Psoas muscle (tissue), 8 donors: ENCODE measurements around the gene CORO2B. TPM values are rescaled to one million over a fixed set of nuclear protein-coding genes. Genes with fewer than 3 reads are reported as not detected.

Experiments used
- ATAC-seq, 4 donors: fragments of 200-7000 bp; cut with Tn5 transposase; one replicate each; pipeline ENCODE4 v1.9.1; 2020; ENCODE audit warnings: moderate library complexity in 3 of 4, mild to moderate bottlenecking in 2 of 4
- DNase-seq, 2 donors: peaks; one replicate each; pipeline ENCODE4 v3.0.0-alpha.2; 2020
- H3K27ac ChIP-seq: fragments of 200-600 bp; one replicate; pipeline ENCODE4 v1.8.0; 2022
- H3K27me3 ChIP-seq, 3 donors: fragments of 200-600 bp in 1 of 3; one replicate each; pipeline versions ENCODE4 v1.6.1 to v1.8.0; 2013 to 2022; ENCODE audit warnings: low read length in 2 of 3, mild to moderate bottlenecking in 2 of 3, moderate library complexity in 1 of 3; ENCODE audit not compliant: insufficient read depth in 3 of 3
- H3K36me3 ChIP-seq, 2 donors: fragments of 200-600 bp in 1 of 2; one replicate each; pipeline versions ENCODE4 v1.6.1 to v1.8.0; 2013 to 2022; ENCODE audit warnings: low read depth in 1 of 2, mild to moderate bottlenecking in 1 of 2, moderate library complexity in 1 of 2; ENCODE audit not compliant: insufficient read depth in 1 of 2
- H3K4me1 ChIP-seq: fragments of 200-600 bp; one replicate; pipeline ENCODE4 v1.8.0; 2022
- H3K4me3 ChIP-seq: fragments of 200-600 bp; one replicate; pipeline ENCODE4 v1.8.0; 2022; ENCODE audit warnings: mild to moderate bottlenecking
- H3K9me3 ChIP-seq: fragments of 200-600 bp; one replicate; pipeline ENCODE4 v1.8.0; 2022
- CTCF ChIP-seq: fragments of 200-600 bp; IDR thresholded peaks from one replicate; pipeline ENCODE4 v1.8.0; 2022; ENCODE audit warnings: antibody characterized with exemption
- WGBS, 3 donors: extraction: QIAGEN DNeasy Blood & Tissue Kit; methylation state at CpG; one replicate each; pipeline versions ENCODE4 v1.1.6 to v1.1.7; 2013; 5-methylcytosine and 5-hydroxymethylcytosine counted together
- intact Hi-C, 2 donors: fragments of 100-400 bp; cut with DNase I; formaldehyde crosslinking; loops; one replicate each; pipeline versions ENCODE4 v1.11.0 to v1.14.2; 2022
- polyA plus RNA-seq, 3 donors: library from polyadenylated mRNA; stranded (reverse); fragments of 200-250 nt; gene quantifications; one replicate each; pipeline ENCODE4 v1.2.3, GENCODE V29; 2013
- total RNA-seq, 4 donors: library from RNA; stranded (reverse); fragmentation: NEBNext Ultra II Directional in 2 of 4; extraction: Animal tissue kit (Norgen Biotek cat#: 25700) in 2 of 4; gene quantifications; one replicate each; pipeline versions ENCODE4 v1.2.1 to v1.2.4, GENCODE V29; 2021 to 2023
- donor health status: healthy with polysubstance abuse.
- donor health status: DM: no; HTN: no; CAD: no; lungs with moderate emphysema.
- donor health status: Bipolar disorder and iron deficiency.
- donor health status: healthy.
- donor health status: DM: yes; HTN: yes; CAD: no.
- donor health status: DM: no; HTN: no; CAD: no.
- donor health status: DM: no; HTN: no; CAD: no.
- donor health status: DM: yes; HTN: yes; CAD: no.

The CORO2B gene
- total and polyA plus RNA-seq, 7 donors, result 1.1 to 3.2 (median 2.0) TPM

DNA sequence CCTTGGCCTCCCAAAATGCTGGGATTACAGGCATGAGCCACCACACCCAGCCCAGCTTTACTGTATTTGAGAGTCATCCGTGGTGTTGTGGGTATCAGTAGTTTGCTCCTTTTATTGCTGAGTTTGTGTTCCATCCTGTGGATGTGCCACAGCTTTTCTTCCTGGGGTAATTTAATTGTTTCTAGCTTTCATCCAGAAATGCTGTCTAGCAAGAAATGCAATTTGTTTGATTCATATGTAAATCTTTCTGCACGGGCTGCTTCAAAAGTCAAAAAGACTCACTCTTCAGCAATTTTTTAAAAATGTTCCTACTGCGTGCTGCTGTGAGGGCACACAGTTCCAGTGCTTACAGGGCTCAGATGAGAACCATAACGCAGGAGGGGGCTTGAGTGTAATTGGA, 47.1 kb downstream of the CORO2B start:
- no peak overlapping the region for H3K4me3 ChIP-seq
- ATAC-seq, result no peak
- no peaks in the 10 kb centered on the region for H3K27me3 ChIP-seq
- no peak for TF ChIP-seq CTCF
- intact Hi-C loops, result no loop called here
- H3K27ac ChIP-seq, result no peak overlapping the region
- WGBS, 3 donors, result 84 to 92% (median 91%) methylated on average over 4 of the region's 4 CpGs
- no peak for DNase-seq
- H3K9me3 ChIP-seq, result no peaks in the 10 kb centered on the region
- peaks cover 7% of the 10 kb centered on the region for H3K4me1 ChIP-seq
- H3K36me3 ChIP-seq, result no peaks in the 10 kb centered on the region

DNA sequence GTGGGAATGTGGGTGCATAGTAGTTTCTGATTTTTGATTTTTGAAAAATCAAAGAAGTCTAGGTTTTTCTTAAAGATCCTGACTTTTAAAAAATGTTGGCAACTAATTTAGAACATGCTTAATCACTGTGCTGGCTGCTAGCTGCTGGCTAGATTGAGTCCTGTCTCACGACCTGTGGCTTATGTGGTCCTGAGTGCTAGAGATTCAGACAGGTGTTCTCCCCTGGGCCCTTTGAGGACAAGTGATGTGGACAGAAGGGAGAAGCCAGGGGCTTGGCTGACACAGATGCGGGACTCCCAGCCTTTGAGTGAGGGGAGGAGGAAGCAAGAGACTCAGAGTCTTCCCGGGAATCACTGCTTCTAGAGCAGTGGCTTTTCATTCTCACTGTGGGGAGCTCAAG, 47.5 kb downstream of the CORO2B start:
- peaks cover 4% of the 10 kb centered on the region for H3K4me1 ChIP-seq
- whole genome bisulfite sequencing, 3 donors, result 61 to 80% (median 64%) methylated on average over 3 of the region's 3 CpGs
- DNase-seq (no peak), ATAC-seq (no peak)
- intact Hi-C loops, result no loop called here
- H3K27me3 ChIP-seq, result no peaks in the 10 kb centered on the region
- no peaks in the 10 kb centered on the region for H3K36me3 ChIP-seq
- no peak overlapping the region for H3K4me3 ChIP-seq
- H3K27ac ChIP-seq, result no peak overlapping the region
- TF ChIP-seq CTCF, result no peak
- no peaks in the 10 kb centered on the region for H3K9me3 ChIP-seq

- Histone ChIP-seq H3K4me1 (no peaks in the 10 kb centered on the region), H3K27me3 (no peaks in the 10 kb centered on the region), H3K4me3 (no peak overlapping the region), H3K36me3 (no peaks in the 10 kb centered on the region), H3K9me3 (no peaks in the 10 kb centered on the region), H3K27ac (no peak overlapping the region)
- DNase-seq (no peak), ATAC-seq (no peak)
- no peak for TF ChIP-seq CTCF
- WGBS, 3 donors, result 87 to 91% (median 90%) methylated on average over 3 of the region's 3 CpGs
- intact Hi-C loops, result no loop called here
These were observed 47.9 kb downstream of the CORO2B start for GRCh38 chr15:68626739-68627138.

GRCh38 chr15:68627476-68627875, 48.7 kb downstream of the CORO2B start:
- Histone ChIP-seq H3K27ac (no peak overlapping the region), H3K36me3 (no peaks in the 10 kb centered on the region), H3K9me3 (no peaks in the 10 kb centered on the region), H3K4me1 (no peaks in the 10 kb centered on the region), H3K27me3 (no peaks in the 10 kb centered on the region), H3K4me3 (no peak overlapping the region)
- DNase-seq (no peak), ATAC-seq (no peak)
- no peak for TF ChIP-seq CTCF
- WGBS, 3 donors, result 92 to 97% (median 96%) methylated on average over 7 of the region's 7 CpGs
- intact Hi-C loops, result no loop called here

- 94 to 100% (median 100%) methylated on average over 2 of the region's 2 CpGs for WGBS, 3 donors
- no peaks in the 10 kb centered on the region for H3K4me1 ChIP-seq
- no peak for DNase-seq
- H3K27me3 ChIP-seq, result no peaks in the 10 kb centered on the region
- no peak overlapping the region for H3K27ac ChIP-seq
- ATAC-seq, result no peak
- no peaks in the 10 kb centered on the region for H3K36me3 ChIP-seq
- no peak overlapping the region for H3K4me3 ChIP-seq
- no peaks in the 10 kb centered on the region for H3K9me3 ChIP-seq
- intact Hi-C loops, result no loop called here
- TF ChIP-seq CTCF, result no peak
These were observed 49.2 kb downstream of the CORO2B start for GRCh38 chr15:68627995-68628394.
